NOMO-1 treated with dmso at 0.1 percent for 144 hours (cell line): ENCODE results near the gene SLIT3.

Source experiments
- DNase-seq: peaks from one replicate; lab custom pipeline; 2025; ENCODE audit not compliant: unreplicated experiment; lab: John Stamatoyannopoulos, UW

SLIT3 gene

DNA sequence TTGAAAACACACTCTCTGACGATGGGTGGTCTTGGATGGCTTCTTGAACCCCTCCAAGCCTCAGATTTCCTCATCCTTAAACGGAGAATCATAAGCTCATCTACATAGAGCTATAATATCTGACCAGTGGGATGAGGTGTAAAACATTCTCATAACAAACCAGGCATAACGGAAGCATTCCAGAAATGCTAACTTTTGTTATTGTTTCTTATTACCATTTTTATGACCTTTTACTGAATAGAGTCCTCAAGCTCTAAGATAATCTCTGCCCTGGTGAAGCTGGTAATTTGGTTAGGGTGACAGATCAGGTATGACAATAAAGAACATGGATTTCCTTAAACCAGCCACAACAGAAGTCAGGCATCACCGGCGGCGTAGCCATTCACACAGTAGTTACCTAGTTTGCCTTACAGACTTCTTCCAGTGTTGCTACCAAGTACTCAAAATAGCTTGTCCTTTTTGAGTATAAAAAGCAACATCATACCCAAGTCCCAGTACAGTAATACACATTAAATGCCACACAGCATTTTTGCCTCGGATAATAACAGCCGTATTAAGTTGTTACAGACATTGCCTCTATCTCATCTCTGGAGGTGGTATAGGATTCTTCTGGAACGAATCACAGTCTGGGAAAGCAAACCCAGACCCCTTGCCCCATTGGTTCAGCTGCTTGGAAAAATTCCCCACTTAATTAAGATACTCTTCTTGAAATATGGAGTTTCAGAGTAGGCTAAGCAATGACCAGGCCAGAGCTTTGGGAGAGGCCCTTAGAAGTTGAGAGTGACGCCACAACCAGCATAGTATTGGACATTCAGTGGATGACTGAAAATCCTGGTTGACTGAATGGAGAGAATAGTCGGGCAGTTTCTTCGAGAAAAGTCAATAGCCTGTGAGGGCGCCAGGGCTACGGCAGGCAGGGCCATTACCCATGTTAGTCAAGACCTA lies 252.5 kb downstream of the SLIT3 start:
- DNase-seq, result no peak

DNA sequence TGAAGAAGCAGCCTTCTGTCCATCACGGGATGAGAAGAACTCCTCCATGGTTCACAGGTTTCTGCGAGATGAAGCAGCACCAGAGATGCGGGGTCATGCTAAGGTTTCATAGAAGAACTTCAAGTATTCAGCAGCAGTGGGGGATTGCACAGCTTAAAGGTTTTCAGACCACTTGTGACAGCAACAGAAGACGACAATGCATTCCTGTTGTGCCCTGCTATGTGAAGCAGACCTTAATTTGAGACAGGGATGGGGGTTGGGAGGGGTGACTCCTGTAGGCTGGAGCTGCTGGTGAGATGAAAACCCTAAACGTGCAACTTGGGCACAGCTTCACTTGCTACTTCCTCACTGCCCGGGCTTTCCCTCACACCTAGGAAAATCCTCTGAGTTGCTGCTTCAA lies 256.0 kb downstream of the SLIT3 start:
- DNase-seq, result no peak

DNA sequence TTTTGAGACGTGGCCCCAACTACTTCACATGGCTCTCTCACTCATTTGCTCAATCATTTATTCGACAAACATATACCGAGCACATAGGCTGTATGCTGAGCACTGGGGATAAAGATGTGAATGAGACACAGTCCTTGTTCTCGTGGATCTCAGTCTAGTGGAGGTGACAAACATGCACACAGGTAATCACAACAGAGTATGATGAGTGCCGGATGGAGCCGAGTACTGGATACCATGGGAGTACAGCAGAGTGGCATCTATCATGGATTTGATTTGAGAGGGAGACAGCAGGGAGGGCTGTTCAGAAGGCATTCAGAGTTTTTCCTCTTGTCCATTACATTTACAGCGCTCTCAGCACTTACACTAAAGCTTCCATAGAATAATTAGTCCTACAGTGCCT lies 259.8 kb downstream of the SLIT3 start:
- no peak for DNase-seq

DNA sequence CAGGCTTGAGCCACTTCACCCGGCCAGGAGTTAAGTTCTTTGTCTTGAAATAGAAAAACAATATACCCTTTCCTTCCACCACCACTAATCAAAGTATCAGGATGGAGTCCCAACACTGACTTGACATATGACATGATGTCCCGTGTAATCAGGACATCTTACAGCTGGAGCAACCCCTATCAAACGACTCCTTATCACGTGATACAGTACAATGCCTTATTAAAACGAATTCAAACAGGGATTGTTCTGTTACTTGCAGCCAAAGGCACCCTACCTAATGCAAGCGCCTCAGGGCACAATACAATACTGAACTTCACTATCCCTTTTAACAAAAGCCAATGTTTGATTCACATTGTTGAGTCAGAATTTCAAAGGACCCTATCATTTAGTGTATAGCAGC lies 261.3 kb downstream of the SLIT3 start:
- no peak for DNase-seq

GRCh38 chr5:169037466-169037865 lies 263.5 kb downstream of the SLIT3 start:
- DNase-seq, result no peak

- DNase-seq, result no peak
Observed at GRCh38 chr5:169036079-169036805, 264.7 kb downstream of the SLIT3 start.

- DNase-seq, result no peak
Observed at GRCh38 chr5:169029661-169030274, 271.2 kb downstream of the SLIT3 start.

GRCh38 chr5:169029037-169029436 lies 271.9 kb downstream of the SLIT3 start:
- no peak for DNase-seq

DNA sequence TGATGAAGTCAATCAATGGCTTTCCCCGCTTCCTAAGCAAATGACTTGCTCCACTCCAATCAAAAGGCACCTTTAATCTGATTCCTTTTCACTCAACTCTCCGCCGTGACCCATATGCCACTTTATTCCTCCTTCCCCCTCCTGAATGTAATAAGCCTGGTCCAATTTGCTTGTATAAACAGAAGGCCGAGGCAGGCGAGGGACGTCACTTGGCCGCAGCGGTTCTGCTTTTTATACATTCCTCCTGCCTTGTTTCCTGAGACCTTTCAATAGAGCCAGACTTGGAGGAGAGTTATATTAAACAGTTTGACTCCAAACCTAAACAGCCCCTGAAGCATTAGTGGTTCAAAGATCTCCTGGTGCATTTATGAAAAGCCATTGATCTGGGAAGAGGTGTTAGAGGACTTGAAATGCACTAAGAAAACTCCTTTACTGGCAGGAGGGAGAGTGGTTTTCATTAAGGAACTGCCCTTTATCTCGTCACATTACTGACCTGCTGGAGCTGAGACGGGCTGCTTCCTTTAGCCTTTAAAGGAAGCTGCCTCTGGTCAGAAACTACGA lies 273.4 kb downstream of the SLIT3 start:
- DNase-seq, result no peak

DNA sequence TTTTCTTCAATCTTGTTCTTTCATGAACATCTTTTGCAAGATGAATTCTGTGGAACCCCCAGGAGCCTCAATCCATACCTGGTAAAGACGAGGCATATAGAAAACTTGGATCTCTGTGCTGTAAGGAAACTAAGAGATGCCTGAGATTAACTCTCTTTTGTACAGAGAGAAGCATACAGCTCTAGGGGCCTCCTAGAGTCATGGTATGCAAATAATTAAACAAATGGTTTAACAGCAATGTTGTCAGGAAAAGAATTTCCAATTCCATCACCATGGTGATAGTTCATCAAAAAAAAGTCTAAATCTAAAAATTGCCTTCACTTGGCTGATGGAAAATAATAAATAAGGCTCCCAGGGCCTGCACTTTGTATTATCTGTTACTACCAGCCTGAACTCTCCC lies 275.4 kb downstream of the SLIT3 start:
- DNase-seq, result no peak

GRCh38 chr5:169024421-169024820 lies 276.5 kb downstream of the SLIT3 start:
- DNase-seq, result no peak

DNA sequence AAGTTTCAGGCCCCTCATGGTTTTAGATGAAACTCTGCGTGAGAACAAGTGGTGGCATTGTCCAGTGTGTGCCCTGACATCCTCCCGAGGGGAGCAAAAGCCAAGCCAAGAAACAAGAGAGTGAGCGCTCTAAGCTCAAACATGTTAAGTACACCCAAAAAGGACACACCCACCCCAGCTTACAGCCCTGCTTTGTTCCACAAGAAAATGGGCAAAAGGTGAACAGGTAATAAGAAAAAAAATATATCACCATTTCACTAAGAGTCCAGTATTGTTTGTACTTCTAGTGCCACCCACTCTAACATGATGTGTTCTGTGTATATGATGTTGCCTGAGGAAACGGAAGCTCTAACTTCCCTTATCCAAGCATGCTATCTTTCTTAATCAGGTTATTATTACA lies 278.2 kb downstream of the SLIT3 start:
- DNase-seq, result no peak

GRCh38 chr5:169020102-169020501 lies 280.8 kb downstream of the SLIT3 start:
- no peak for DNase-seq

DNA sequence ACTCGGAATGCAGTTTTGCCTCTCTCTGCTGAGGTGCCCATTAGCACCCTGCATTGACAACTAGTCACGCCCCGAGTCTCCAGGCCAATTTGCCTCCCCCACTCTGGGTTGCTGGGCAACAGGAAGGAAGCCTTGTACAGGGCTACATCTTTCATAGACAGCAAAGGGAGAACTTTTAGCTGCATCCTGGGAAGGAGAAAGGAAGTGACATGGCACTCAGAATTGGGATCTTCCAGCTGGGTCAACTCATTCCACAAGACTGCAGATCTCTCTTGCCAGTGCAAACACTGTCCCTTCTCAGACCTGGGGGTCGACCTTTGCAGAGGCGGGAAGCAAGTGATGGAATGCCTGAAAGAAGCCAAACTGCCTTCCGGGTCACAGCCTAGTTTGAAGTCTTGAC lies 282.0 kb downstream of the SLIT3 start:
- DNase-seq, result no peak

GRCh38 chr5:169015991-169016390 lies 284.9 kb downstream of the SLIT3 start:
- no peak for DNase-seq

DNA sequence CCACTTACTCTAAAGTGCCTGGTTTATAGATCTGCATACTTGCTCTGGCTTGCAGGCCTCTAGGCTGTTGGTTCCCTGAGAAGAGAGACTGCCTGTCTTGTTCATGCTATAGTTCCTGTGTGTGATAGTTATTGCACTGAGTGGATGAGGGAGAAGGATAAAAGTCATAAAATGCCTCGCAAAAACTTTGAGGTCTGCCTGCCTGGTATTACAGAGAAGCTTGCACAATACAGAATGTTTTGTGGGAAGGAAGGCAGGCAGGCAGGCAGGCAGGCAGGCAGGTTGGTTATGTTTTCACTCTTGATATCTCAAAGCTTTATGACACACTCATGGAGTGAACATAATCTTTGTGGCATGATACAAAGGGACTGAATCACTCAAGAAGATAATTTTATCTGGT lies 287.1 kb downstream of the SLIT3 start:
- DNase-seq, result no peak

- DNase-seq, result no peak
Observed at GRCh38 chr5:169013208-169013728, 287.7 kb downstream of the SLIT3 start.

- no peak for DNase-seq
Observed at GRCh38 chr5:169012450-169012849, 288.5 kb downstream of the SLIT3 start.

DNA sequence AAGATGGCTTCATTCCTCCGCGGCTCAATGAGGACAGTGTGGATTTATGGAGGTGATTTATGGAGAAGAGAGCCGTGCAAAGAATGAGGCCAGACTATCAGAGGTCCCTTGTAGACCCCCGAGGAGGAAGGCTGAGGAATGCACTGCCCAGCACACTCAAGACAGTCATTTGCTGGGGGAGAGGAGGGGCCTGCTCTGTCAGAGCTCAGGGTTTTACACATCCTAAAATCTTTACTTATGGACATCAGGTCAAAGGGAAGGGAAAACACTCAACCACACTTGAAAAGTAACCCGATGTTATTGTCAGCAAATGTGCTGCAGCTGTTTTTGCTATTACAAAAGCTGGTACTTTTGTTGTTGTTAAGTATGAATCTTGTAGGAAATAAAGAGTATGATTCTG lies 289.5 kb downstream of the SLIT3 start:
- no peak for DNase-seq

- no peak for DNase-seq
Observed at GRCh38 chr5:169011009-169011408, 289.9 kb downstream of the SLIT3 start.

DNA sequence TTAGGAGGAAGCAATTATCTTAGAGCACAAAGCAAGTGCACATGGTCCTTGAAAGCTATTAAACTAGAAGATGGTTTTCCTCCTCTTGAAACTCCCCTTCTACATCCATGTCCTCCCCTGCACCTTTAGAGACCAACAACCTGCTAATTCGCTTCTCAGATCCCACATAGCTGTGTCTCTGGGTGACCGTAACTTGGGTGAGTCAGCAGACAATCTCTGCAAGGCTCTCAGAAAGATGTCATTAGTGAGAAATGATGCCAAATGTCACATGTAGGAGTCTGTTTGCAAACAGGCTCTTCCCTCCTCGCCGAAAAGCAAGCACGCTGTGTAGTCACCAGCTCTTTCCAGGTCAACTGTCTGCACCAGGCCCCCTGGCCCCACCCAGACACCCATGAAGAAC lies 291.8 kb downstream of the SLIT3 start:
- DNase-seq, result no peak
